ENCODE results near the gene CHRNE.

Gene CHRNE

GRCh38 chr17:4903051-4903818, at the start of gene CHRNE:
TSS of gene CHRNE (minus strand) at chr17:4903098. CDS start at chr17:4903063, 35 bp downstream.
- peak; percentile 80 for DNase-seq

GRCh38 chr17:4951486-4951885, 48.6 kb upstream of the CHRNE start:
- DNase-seq: no peak

- no peak for DNase-seq
Measured at GRCh38 chr17:4950746-4951204, 47.9 kb upstream of the CHRNE start, which contains the start of gene ENO3. TSS of gene ENO3 (plus strand) at chr17:4951119. CDS start at chr17:4951830, 711 bp downstream.

GRCh38 chr17:4950075-4950745, 47.3 kb upstream of the CHRNE start:
- peak; percentile 61 for DNase-seq

- DNase-seq: peak; percentile 78
Measured at GRCh38 chr17:4949321-4950074, 46.6 kb upstream of the CHRNE start.

- peak; percentile 91 for DNase-seq
Measured at GRCh38 chr17:4948931-4949320, 46.0 kb upstream of the CHRNE start.

- peak; percentile 94 for DNase-seq
Measured at GRCh38 chr17:4948166-4948930, 45.5 kb upstream of the CHRNE start, which contains the start of gene PFN1. TSS of gene PFN1 (minus strand) at chr17:4948530. CDS start at chr17:4948394, 136 bp downstream.

- peak; percentile 82 for DNase-seq
Measured at GRCh38 chr17:4947411-4948165, 44.7 kb upstream of the CHRNE start.

GRCh38 chr17:4947010-4947410, 44.1 kb upstream of the CHRNE start:
- no peak for DNase-seq

GRCh38 chr17:4946312-4946976, 43.5 kb upstream of the CHRNE start:
- no peak for DNase-seq

GRCh38 chr17:4945944-4946280, 43.0 kb upstream of the CHRNE start:
- DNase-seq: no peak

- DNase-seq: no peak
Measured at GRCh38 chr17:4945176-4945943, 42.5 kb upstream of the CHRNE start.

- DNase-seq: no peak
Measured at GRCh38 chr17:4944554-4945175, 41.8 kb upstream of the CHRNE start.

GRCh38 chr17:4944163-4944553, 41.3 kb upstream of the CHRNE start:
- no peak for DNase-seq

- no peak for DNase-seq
Measured at GRCh38 chr17:4942760-4943508, 40.0 kb upstream of the CHRNE start.

- no peak for DNase-seq
Measured at GRCh38 chr17:4941319-4941610, 38.4 kb upstream of the CHRNE start.

- DNase-seq: no peak
Measured at GRCh38 chr17:4940555-4941318, 37.8 kb upstream of the CHRNE start.

- DNase-seq: peak; percentile 97
Measured at GRCh38 chr17:4939796-4940554, 37.1 kb upstream of the CHRNE start, which contains the start of the genes RNF167 and SLC25A11. TSS of gene RNF167 (plus strand) at chr17:4940268. CDS start at chr17:4940910, 642 bp downstream. TSS of gene SLC25A11 (minus strand) at chr17:4940046. CDS start at chr17:4939910, 136 bp downstream.

Measured in right forelimb (tissue), 1 donor.